Measurements from ENCODE around the gene PHRF1.
"Not testable (repeated sequence)": the region's sequence is repeated elsewhere in the genome, so short reads cannot be mapped to it uniquely, and the experiment has no call there.

The PHRF1 gene

GRCh38 chr11:636511-637332 lies 60.5 kb downstream of the PHRF1 start, which contains the start of gene DRD4:
Gene DRD4, plus strand, starts transcription at chr11:637269. Its CDS starts 36 bp downstream, at chr11:637305.
- DNase-seq: peak; percentile 32

GRCh38 chr11:637333-637592 lies 61.0 kb downstream of the PHRF1 start:
- DNase-seq: no peak

- DNase-seq: no peak
Observed at GRCh38 chr11:637593-638521, 61.6 kb downstream of the PHRF1 start.

GRCh38 chr11:638631-639331 lies 62.5 kb downstream of the PHRF1 start:
- DNase-seq: no peak

GRCh38 chr11:639332-639955 lies 63.2 kb downstream of the PHRF1 start:
- no peak for DNase-seq

GRCh38 chr11:640021-640706 lies 63.9 kb downstream of the PHRF1 start:
- DNase-seq: peak; percentile 32

- DNase-seq: no peak
Observed at GRCh38 chr11:641806-642370, 65.6 kb downstream of the PHRF1 start.

- no peak for DNase-seq
Observed at GRCh38 chr11:643366-643765, 67.1 kb downstream of the PHRF1 start.

- no peak for DNase-seq
Observed at GRCh38 chr11:643849-644738, 67.8 kb downstream of the PHRF1 start.

- DNase-seq: no peak
Observed at GRCh38 chr11:645536-645935, 69.3 kb downstream of the PHRF1 start.

GRCh38 chr11:646214-646613 lies 69.9 kb downstream of the PHRF1 start:
- DNase-seq: no peak

- not testable (repeated sequence) for DNase-seq
Observed at GRCh38 chr11:647672-648158, 71.4 kb downstream of the PHRF1 start.

GRCh38 chr11:650482-650881 lies 74.2 kb downstream of the PHRF1 start:
- no peak for DNase-seq

- peak; percentile 29 for DNase-seq
Observed at GRCh38 chr11:653136-653535, 76.9 kb downstream of the PHRF1 start.

- no peak for DNase-seq
Observed at GRCh38 chr11:653837-654236, 77.6 kb downstream of the PHRF1 start.

GRCh38 chr11:654444-654843 lies 78.2 kb downstream of the PHRF1 start:
- not testable (repeated sequence) for DNase-seq

- no peak for DNase-seq
Observed at GRCh38 chr11:655036-655726, 78.9 kb downstream of the PHRF1 start.

GRCh38 chr11:656426-656825 lies 80.2 kb downstream of the PHRF1 start:
- DNase-seq: no peak

- no peak for DNase-seq
Observed at GRCh38 chr11:656866-657265, 80.6 kb downstream of the PHRF1 start.

- DNase-seq: no peak
Observed at GRCh38 chr11:657691-658126, 81.4 kb downstream of the PHRF1 start.
